Thoracic aorta (tissue), 2 donors: ENCODE results near the gene TMEM183A. TPM values are rescaled to one million over a fixed set of nuclear protein-coding genes. Genes with fewer than 3 reads are reported as not detected.

ENCODE experiments used
- ATAC-seq: fragments of 150-250 bp; one replicate; pipeline ENCODE4 v1.8.0; 2017; ENCODE audit warnings: low read depth; ENCODE audit not compliant: insufficient number of reproducible peaks, low FRiP score
- DNase-seq: peaks from one replicate; pipeline ENCODE4 v3.0.0-alpha.2; 2020; ENCODE audit warnings: low spot score
- H3K27ac ChIP-seq, 2 donors: fragments of 200-600 bp; sonication (generic); 1 replicate in 1 of 2; 2 replicates in 1 of 2; pipeline ENCODE4 v1.5.1; 2016; ENCODE audit warnings: mild to moderate bottlenecking in 2 of 2, moderate library complexity in 2 of 2
- H3K27me3 ChIP-seq: fragments of 200-600 bp; sonication (generic); replicated peaks from 2 replicates; pipeline ENCODE4 v1.6.0; 2016; ENCODE audit warnings: mild to moderate bottlenecking; ENCODE audit not compliant: insufficient read depth
- H3K36me3 ChIP-seq: fragments of 200-600 bp; sonication (generic); one replicate; pipeline ENCODE4 v1.5.1; 2016
- H3K4me1 ChIP-seq, 2 donors: fragments of 200-600 bp; sonication (generic); 1 replicate in 1 of 2; 2 replicates in 1 of 2; pipeline versions ENCODE4 v1.5.1 to v1.6.0; 2016; ENCODE audit warnings: low read depth in 2 of 2, mild to moderate bottlenecking in 1 of 2; ENCODE audit not compliant: control insufficient read depth in 1 of 2
- H3K4me3 ChIP-seq: fragments of 200-600 bp; sonication (generic); 2 replicates; pipeline ENCODE4 v1.5.1; 2016; ENCODE audit warnings: mild to moderate bottlenecking
- H3K9me3 ChIP-seq: fragments of 200-600 bp; sonication (generic); 2 replicates; pipeline ENCODE4 v1.5.1; 2016
- CTCF ChIP-seq: fragments of 200-600 bp; sonication (generic); IDR thresholded peaks from one replicate; pipeline ENCODE4 v1.5.1; 2019; ENCODE audit warnings: antibody characterized with exemption
- total RNA-seq, 2 donors: library from RNA; depleted of rRNA; stranded (reverse); fragments of >200 nt; gene quantifications; one replicate each; pipeline versions ENCODE4 v1.1.0 to v1.2.3, GENCODE V29; 2016

TMEM183A gene
- total RNA-seq, 2 donors from 2014 or later: 54.3 to 72.6 TPM

- no peaks in the 10 kb centered on the region for H3K27me3 ChIP-seq
- no peak overlapping the region for H3K4me3 ChIP-seq
- TF ChIP-seq CTCF: no peak
- no peak overlapping the region for H3K27ac ChIP-seq
- peaks cover 6% of the 10 kb centered on the region for H3K36me3 ChIP-seq
- ATAC-seq (no peak), DNase-seq (no peak)
- no peaks in the 10 kb centered on the region for H3K9me3 ChIP-seq
- no peaks in the 10 kb centered on the region for H3K4me1 ChIP-seq
Observed at GRCh38 chr1:203052601-203053000, 45.4 kb downstream of the TMEM183A start.

GRCh38 chr1:203054184-203054583, 47.0 kb downstream of the TMEM183A start:
- no peaks in the 10 kb centered on the region for H3K4me1 ChIP-seq
- peaks cover 6% of the 10 kb centered on the region for H3K36me3 ChIP-seq
- no peak for TF ChIP-seq CTCF
- no peak overlapping the region for H3K27ac ChIP-seq
- H3K27me3 ChIP-seq: no peaks in the 10 kb centered on the region
- ATAC-seq (no peak), DNase-seq (no peak)
- no peak overlapping the region for H3K4me3 ChIP-seq
- no peaks in the 10 kb centered on the region for H3K9me3 ChIP-seq

- no peak for TF ChIP-seq CTCF
- no peak for DNase-seq
- Histone ChIP-seq H3K4me1 (no peaks in the 10 kb centered on the region), H3K9me3 (no peaks in the 10 kb centered on the region), H3K4me3 (no peak overlapping the region), H3K27me3 (no peaks in the 10 kb centered on the region), H3K36me3 (peaks cover 6% of the 10 kb centered on the region), H3K27ac (no peak overlapping the region)
- no peak for ATAC-seq
Observed at GRCh38 chr1:203054642-203055041, 47.5 kb downstream of the TMEM183A start.

GRCh38 chr1:203055161-203055799, 48.1 kb downstream of the TMEM183A start:
- no peaks in the 10 kb centered on the region for H3K9me3 ChIP-seq
- no peak for DNase-seq
- peaks cover 6% of the 10 kb centered on the region for H3K36me3 ChIP-seq
- no peak for ATAC-seq
- H3K4me1 ChIP-seq: no peaks in the 10 kb centered on the region
- no peaks in the 10 kb centered on the region for H3K27me3 ChIP-seq
- H3K27ac ChIP-seq: no peak overlapping the region
- TF ChIP-seq CTCF: no peak
- no peak overlapping the region for H3K4me3 ChIP-seq

- Histone ChIP-seq H3K27me3 (no peaks in the 10 kb centered on the region), H3K4me1 (no peaks in the 10 kb centered on the region), H3K27ac (no peak overlapping the region), H3K4me3 (no peak overlapping the region), H3K9me3 (no peaks in the 10 kb centered on the region), H3K36me3 (peaks cover 6% of the 10 kb centered on the region)
- ATAC-seq (no peak), DNase-seq (no peak)
- no peak for TF ChIP-seq CTCF
Observed at GRCh38 chr1:203056012-203056411, 48.8 kb downstream of the TMEM183A start.
